ENCODE measurements around the gene LGALS3BP.

The LGALS3BP gene

GRCh38 chr17:79012563-79013134 is 32.9 kb upstream of the LGALS3BP start:
- no peak for DNase-seq

- no peak for DNase-seq
These were observed 31.9 kb upstream of the LGALS3BP start for GRCh38 chr17:79011451-79012147.

GRCh38 chr17:79010304-79010646 is 30.6 kb upstream of the LGALS3BP start:
- no peak for DNase-seq

GRCh38 chr17:79009397-79010303 is 29.9 kb upstream of the LGALS3BP start, which contains the start of gene CANT1:
TSS of gene CANT1 (minus strand) at chr17:79009764. CDS start at chr17:78997622, 12,142 bp downstream.
- DNase-seq: peak; percentile 84 to 89

- DNase-seq: no peak
These were observed 29.1 kb upstream of the LGALS3BP start for GRCh38 chr17:79008666-79009387.

GRCh38 chr17:79007504-79008381 is 28.0 kb upstream of the LGALS3BP start:
- no peak for DNase-seq

GRCh38 chr17:79006794-79007503 is 27.2 kb upstream of the LGALS3BP start:
- DNase-seq: no peak

DNA sequence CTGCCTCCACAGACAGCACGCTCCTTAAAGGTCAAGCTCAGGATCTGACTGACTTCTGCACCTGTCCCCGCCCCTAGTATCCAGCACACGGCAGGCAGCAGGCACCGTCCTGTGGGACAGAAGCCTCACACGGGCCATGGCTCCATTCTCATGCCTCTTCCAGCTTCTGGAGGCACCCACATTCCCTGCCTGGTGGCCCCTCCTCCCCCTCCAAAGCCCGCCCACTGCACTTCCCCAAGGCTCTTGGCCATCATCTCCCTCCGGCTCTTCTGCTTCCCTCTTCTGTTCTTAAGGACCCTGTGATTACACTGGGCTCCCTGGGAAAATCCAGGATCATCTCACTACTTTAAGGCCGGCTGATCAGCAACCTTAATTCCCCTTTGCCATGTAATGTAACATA is 26.3 kb upstream of the LGALS3BP start:
- DNase-seq: no peak

- DNase-seq: no peak
These were observed 25.5 kb upstream of the LGALS3BP start for GRCh38 chr17:79005063-79005861.

DNA sequence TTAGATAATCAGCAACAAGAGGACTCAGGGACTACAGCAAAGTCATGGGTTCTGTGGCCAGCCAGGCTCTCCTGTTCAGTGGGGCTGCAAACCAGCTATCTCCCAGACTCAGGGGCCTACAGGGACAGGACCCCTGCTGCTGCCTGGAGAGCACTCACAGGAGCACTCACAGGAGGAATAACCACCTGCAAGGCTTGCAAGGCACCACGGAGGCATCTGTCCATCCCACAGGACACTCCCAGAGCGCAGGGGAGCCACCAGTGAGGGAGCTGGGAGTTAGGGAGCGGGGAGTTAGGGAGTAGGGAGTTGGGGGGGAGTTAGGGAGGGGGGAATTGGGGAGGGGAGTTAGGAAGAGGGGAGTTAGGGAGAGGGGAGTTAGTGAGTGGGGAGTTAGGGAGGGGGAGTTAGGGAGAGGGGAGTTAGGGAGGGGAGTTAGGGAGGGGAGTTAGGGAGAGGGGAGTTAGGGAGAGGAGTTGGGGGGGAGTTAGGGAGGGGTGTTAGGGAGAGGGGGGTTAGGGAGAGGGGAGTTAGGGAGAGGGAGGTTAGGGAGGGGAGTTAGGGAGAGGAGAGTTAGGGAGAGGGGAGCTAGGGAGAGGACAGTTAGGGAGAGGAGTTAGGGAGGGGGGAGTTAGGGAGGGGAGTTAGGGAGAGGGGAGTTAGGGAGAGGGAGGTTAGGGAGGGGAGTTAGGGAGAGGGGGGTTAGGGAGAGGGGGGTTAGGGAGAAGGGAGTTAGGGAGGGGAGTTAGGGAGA is 24.1 kb upstream of the LGALS3BP start:
- DNase-seq: no peak

- DNase-seq: no peak
These were observed 23.3 kb upstream of the LGALS3BP start for GRCh38 chr17:79002796-79003593.

GRCh38 chr17:79002291-79002690 is 22.6 kb upstream of the LGALS3BP start:
- DNase-seq: no peak

DNA sequence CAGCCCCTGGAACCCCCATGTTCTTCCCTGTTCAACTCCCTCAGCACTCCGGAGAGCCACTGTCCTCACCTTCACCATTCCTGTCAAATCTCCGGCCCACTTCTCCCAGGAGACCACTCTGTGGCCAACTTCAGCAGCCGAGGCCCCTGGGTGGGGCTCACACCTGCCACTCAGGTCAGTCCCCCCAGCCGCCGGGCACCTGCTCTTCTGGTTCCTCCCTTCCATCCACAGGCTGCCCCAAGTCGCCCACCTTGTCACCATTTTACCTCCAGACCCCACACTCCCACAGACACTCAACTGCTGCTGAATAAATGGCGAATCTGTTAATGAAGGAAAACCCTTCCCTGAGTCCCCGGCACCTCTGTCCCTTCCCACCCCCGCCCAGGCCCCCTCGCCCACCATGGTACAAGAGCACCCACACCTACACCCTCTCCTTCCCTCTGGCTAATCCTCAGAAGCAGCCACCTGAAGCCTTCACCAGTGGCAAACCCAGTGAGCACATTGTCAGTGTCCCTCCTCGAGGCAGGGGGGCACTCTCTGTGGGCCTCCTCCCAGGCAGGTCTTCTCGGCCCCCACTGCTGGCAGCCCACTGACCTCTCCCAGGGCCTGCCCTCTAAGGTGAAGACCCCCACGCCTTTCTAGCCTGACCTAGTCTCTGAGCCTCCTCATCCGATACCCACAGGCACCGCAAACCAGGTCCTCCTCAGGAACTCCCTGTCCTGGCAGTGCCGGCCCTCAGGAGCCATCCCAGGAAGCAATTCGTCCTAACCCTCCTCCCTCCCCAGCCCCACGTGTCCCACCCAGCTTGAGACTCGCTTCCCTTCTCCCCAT is 21.7 kb upstream of the LGALS3BP start:
- DNase-seq: no peak

DNA sequence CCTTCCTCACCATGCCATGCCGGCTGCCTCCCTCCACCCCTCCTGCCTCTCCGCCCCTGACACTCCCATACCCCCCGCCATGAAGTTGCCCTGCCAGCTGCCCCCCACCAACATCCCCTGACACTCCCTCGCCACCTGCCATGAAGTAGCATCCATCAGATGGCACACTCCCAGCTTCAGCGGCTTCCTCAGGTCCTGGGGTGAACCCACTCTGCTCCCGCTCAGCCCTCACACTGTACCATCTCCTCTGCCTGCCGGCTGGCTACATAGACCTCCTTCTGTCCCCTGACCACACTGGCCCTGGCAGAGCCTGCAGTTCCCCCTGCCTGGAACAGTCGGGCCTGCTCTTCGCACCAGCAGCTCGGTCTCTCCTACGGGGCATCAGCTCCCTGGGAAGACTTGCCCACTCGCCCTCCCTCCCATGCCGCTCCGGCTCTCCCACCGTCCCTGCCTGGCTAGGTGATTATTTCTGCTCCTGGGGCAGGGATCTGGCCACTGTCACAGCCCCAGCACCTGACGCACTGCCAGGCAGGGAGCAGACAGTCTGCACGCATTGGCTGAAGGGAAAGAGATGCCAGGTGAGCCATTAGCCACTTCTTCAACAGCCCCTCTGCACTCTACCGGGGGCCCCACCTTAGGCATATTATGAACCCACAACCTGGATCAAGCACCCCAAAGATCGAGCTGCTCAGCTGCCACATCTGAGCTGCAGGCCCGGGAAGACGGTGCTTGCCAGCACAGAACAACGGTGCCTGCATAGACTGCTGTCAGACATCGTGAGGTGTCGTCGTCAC is 20.9 kb upstream of the LGALS3BP start:
- no peak for DNase-seq

- no peak for DNase-seq
These were observed 20.2 kb upstream of the LGALS3BP start for GRCh38 chr17:78999947-79000395.

GRCh38 chr17:78999056-78999768 is 19.5 kb upstream of the LGALS3BP start:
- no peak for DNase-seq
